Measurements from ENCODE around the gene SLIT2.

The SLIT2 gene, protein sequence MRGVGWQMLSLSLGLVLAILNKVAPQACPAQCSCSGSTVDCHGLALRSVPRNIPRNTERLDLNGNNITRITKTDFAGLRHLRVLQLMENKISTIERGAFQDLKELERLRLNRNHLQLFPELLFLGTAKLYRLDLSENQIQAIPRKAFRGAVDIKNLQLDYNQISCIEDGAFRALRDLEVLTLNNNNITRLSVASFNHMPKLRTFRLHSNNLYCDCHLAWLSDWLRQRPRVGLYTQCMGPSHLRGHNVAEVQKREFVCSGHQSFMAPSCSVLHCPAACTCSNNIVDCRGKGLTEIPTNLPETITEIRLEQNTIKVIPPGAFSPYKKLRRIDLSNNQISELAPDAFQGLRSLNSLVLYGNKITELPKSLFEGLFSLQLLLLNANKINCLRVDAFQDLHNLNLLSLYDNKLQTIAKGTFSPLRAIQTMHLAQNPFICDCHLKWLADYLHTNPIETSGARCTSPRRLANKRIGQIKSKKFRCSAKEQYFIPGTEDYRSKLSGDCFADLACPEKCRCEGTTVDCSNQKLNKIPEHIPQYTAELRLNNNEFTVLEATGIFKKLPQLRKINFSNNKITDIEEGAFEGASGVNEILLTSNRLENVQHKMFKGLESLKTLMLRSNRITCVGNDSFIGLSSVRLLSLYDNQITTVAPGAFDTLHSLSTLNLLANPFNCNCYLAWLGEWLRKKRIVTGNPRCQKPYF (N-terminal part only)

DNA sequence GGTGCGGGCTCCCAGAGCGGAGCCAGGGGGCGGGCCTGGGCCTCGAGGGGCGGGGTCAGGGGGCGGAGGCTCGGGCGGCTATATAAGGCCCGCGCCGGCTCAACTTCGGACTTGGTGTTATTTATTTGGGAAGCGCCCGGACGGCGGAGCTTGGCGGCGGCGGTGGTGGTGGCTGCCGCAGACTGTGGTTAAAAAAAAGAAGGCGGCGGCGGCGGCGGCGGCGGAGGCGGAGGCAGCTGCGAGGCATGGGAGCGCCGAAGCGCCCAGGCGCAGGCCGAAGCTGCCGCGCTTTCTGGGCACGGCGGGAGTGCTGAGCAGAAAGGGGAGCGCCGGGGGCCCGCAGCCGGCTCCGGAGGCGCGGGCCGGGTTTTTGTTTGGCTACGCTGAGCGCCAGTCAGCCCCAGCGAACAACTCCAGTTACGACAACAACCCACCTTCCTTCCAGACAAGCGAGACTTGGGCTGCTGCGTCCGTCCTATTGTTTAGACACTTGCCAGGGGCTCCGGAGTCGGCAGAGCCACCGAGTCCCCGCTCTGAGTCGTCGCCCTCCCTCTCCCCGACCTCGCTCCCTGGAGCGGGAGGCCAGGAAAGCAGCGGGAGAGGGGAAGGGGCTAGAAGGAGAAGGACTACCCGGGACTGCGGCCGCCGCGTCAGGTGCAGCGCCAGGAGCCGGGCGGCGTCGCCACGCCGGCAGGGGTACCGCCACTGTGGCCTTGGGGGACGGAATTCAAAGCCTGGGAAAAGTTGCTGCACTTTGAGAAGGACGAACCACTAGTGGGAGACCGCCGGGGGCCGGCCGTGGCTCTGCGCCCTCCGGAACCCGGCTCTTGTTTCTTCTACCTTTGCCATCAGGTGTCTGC lies at the start of gene SLIT2:
SLIT2 (plus strand) TSS at position 110 of the 860 bp plus-strand sequence. CDS start 1,911 bp downstream, outside the sequence.
- peaks cover 45% of the 10 kb centered on the region for H3K79me2 ChIP-seq (ENCODE audit: control insufficient read depth, insufficient read depth, low read length, unreplicated experiment)
- peak within 1 kb of the TSS; percentile 6; the same call in 1 of the 2 replicates for H3K27ac ChIP-seq (ENCODE audit: low read depth, low read length)
- peak within 1 kb of the TSS; percentile 55 for H2AFZ ChIP-seq (ENCODE audit: low read length, unreplicated experiment)
- peaks cover 19% of the 10 kb centered on the region for H3K4me1 ChIP-seq (ENCODE audit: control insufficient read depth, insufficient read depth, low read length, unreplicated experiment)
- H3K36me3 ChIP-seq (ENCODE audit: insufficient read depth, low read length) = no peaks in the 10 kb centered on the region
- peak within 1 kb of the TSS; percentile 88 for H3K4me3 ChIP-seq (ENCODE audit: low read depth, low read length)
- H3K27me3 ChIP-seq (ENCODE audit: insufficient read depth, low read length) = no peaks in the 10 kb centered on the region

DNA sequence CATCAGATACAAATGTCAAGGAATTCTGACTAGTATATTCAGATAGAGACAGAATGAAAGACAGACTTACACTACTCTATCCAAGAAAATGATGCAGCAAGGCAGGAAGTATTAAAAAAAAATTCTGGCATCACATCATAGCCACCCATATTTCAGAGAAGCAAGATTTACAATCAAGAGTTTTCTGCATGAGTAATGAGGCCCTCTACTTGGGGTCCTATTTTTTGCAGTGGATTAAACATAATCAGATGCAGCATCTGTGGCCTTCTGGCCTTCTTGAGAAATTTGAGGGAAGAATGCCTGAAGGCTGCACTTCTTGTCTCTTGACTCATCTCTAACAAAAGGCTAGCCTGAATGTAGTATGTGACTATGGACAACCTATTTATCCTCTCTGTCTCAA lies 48.2 kb upstream of the SLIT2 start:
- Histone ChIP-seq H3K4me1 (ENCODE audit: control insufficient read depth, insufficient read depth, low read length, unreplicated experiment) (peaks cover 12% of the 10 kb centered on the region), H3K36me3 (ENCODE audit: insufficient read depth, low read length) (no peaks in the 10 kb centered on the region), H2AFZ (ENCODE audit: low read length, unreplicated experiment) (no peak overlapping the region), H3K4me3 (ENCODE audit: low read depth, low read length) (no peak overlapping the region), H3K27ac (ENCODE audit: low read depth, low read length) (peak overlapping the region; percentile 42), H3K27me3 (ENCODE audit: insufficient read depth, low read length) (no peaks in the 10 kb centered on the region), H3K79me2 (ENCODE audit: control insufficient read depth, insufficient read depth, low read length, unreplicated experiment) (no peaks in the 10 kb centered on the region)

DNA sequence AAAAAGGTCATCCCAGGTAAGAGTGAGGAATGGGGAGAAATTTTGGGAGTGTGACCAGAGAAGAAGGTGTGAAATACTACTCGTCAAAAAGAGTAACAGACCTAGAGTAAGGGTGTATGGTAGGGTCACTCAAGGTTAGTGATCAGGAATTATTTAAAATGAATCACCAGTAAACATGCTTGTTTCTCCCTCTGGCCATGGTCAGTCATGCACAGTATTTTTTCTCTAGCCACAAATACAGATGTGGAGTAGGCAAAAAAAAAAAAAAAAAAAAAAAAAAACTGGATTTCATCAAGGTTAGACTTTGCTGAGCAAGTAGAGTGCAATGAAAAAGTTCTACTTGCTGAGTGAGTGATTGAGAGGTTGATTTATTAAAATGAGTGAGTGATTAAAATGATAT lies 34.2 kb upstream of the SLIT2 start:
- Histone ChIP-seq H3K27me3 (ENCODE audit: insufficient read depth, low read length) (no peaks in the 10 kb centered on the region), H2AFZ (ENCODE audit: low read length, unreplicated experiment) (no peak overlapping the region), H3K36me3 (ENCODE audit: insufficient read depth, low read length) (no peaks in the 10 kb centered on the region), H3K79me2 (ENCODE audit: control insufficient read depth, insufficient read depth, low read length, unreplicated experiment) (no peaks in the 10 kb centered on the region), H3K27ac (ENCODE audit: low read depth, low read length) (no peak overlapping the region), H3K4me3 (ENCODE audit: low read depth, low read length) (no peak overlapping the region), H3K4me1 (ENCODE audit: control insufficient read depth, insufficient read depth, low read length, unreplicated experiment) (peaks cover 5% of the 10 kb centered on the region)

DNA sequence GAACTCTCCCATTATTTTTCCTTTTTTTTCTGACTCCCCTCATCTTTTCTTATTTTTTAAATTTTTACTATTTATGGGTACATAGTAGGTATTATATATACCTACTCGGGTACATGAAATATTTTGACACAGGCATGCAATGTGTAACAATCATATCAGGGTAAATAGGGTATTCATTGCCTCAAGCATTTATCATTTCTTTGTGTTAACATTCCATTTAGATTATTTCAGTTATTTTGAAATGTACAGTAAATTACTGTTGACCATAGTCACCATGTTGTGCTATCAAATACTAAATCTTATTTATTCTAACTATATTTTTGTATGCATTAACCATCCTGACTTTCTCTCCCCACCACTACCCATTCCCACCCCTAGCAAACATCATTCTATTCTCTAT lies 33.8 kb upstream of the SLIT2 start:
- no peak overlapping the region for H3K27ac ChIP-seq (ENCODE audit: low read depth, low read length)
- H3K36me3 ChIP-seq (ENCODE audit: insufficient read depth, low read length) = no peaks in the 10 kb centered on the region
- no peak overlapping the region for H3K4me3 ChIP-seq (ENCODE audit: low read depth, low read length)
- H3K27me3 ChIP-seq (ENCODE audit: insufficient read depth, low read length) = no peaks in the 10 kb centered on the region
- H3K79me2 ChIP-seq (ENCODE audit: control insufficient read depth, insufficient read depth, low read length, unreplicated experiment) = no peaks in the 10 kb centered on the region
- H3K4me1 ChIP-seq (ENCODE audit: control insufficient read depth, insufficient read depth, low read length, unreplicated experiment) = peaks cover 5% of the 10 kb centered on the region
- H2AFZ ChIP-seq (ENCODE audit: low read length, unreplicated experiment) = no peak overlapping the region

DNA sequence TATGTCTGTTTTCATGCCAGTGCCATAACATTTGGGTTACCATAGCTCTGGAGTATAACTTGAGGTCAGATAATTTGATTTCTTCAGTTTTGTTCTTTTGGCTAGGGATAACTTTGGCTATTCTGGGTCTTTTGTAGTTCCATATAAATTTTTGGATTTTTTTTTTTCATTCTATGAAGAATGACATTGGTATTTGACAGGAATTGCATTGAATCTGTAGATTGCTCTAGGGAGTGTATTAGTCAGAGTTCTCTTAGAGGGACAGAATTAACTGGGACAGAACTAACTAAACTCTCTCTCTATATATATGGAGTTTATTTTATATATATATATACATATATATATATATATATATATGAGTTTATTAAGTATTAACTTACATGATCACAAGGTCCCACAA lies 32.2 kb upstream of the SLIT2 start:
- Histone ChIP-seq H3K36me3 (ENCODE audit: insufficient read depth, low read length) (no peaks in the 10 kb centered on the region), H3K4me3 (ENCODE audit: low read depth, low read length) (no peak overlapping the region), H3K27ac (ENCODE audit: low read depth, low read length) (no peak overlapping the region), H2AFZ (ENCODE audit: low read length, unreplicated experiment) (no peak overlapping the region), H3K27me3 (ENCODE audit: insufficient read depth, low read length) (no peaks in the 10 kb centered on the region), H3K79me2 (ENCODE audit: control insufficient read depth, insufficient read depth, low read length, unreplicated experiment) (no peaks in the 10 kb centered on the region), H3K4me1 (ENCODE audit: control insufficient read depth, insufficient read depth, low read length, unreplicated experiment) (peaks cover 5% of the 10 kb centered on the region)

DNA sequence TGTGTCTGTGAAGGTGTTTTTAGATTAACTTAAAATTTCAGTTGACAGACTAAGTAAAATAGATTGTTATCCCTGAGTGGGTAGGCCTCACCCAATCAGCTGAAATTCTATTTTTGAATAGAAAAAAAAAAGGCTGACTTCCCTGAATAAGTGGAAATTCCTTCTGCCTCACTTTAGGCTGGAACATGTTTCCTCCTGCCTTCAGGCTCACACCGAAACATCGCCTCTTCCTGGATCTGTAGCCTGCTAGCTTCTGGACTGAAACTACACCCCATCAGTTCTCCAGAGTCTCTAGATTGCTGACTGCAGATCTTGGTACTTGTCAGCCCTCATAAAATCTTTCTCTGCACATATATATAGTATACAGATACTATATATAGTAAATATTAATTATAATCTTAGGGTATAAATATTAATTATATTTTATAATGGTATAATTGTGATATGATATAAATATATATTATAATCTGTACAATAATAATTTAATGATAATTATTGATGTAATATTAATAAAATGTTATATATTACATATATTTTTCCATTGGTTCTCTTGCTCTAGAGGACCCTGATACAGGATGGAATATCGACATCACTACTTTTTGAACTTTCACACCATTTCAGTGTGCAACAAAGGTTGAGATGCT lies 13.7 kb upstream of the SLIT2 start:
- H3K27me3 ChIP-seq (ENCODE audit: insufficient read depth, low read length) = no peaks in the 10 kb centered on the region
- H3K4me3 ChIP-seq (ENCODE audit: low read depth, low read length) = no peak overlapping the region
- H3K79me2 ChIP-seq (ENCODE audit: control insufficient read depth, insufficient read depth, low read length, unreplicated experiment) = no peaks in the 10 kb centered on the region
- H3K36me3 ChIP-seq (ENCODE audit: insufficient read depth, low read length) = no peaks in the 10 kb centered on the region
- no peak overlapping the region for H2AFZ ChIP-seq (ENCODE audit: low read length, unreplicated experiment)
- H3K27ac ChIP-seq (ENCODE audit: low read depth, low read length) = no peak overlapping the region
- H3K4me1 ChIP-seq (ENCODE audit: control insufficient read depth, insufficient read depth, low read length, unreplicated experiment) = no peaks in the 10 kb centered on the region

DNA sequence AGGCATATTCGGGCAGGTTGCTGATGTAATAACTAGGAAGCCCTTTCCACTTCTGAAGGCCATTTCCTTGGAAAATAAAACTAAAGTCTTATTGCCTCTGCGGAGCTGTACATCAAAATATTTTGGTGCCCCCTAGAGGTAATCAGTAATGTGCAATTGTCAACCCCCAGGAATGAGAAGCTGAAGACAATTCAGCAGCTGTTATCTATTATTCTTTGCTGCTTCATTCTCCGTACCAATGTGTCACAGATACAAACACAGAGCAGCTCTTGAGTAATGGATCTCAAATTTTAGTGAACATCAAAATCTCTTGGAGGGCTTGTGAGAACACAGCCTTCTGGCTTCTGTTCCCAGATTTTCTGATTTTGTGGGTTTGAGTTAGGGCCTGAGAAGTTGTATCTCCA lies 3.5 kb upstream of the SLIT2 start:
- no peaks in the 10 kb centered on the region for H3K27me3 ChIP-seq (ENCODE audit: insufficient read depth, low read length)
- H3K27ac ChIP-seq (ENCODE audit: low read depth, low read length) = peak overlapping the region; percentile 11; the same call in 1 of the 2 replicates
- H3K79me2 ChIP-seq (ENCODE audit: control insufficient read depth, insufficient read depth, low read length, unreplicated experiment) = peaks cover 12% of the 10 kb centered on the region
- peaks cover 18% of the 10 kb centered on the region for H3K4me1 ChIP-seq (ENCODE audit: control insufficient read depth, insufficient read depth, low read length, unreplicated experiment)
- no peaks in the 10 kb centered on the region for H3K36me3 ChIP-seq (ENCODE audit: insufficient read depth, low read length)
- peak overlapping the region; percentile 98 for H2AFZ ChIP-seq (ENCODE audit: low read length, unreplicated experiment)
- H3K4me3 ChIP-seq (ENCODE audit: low read depth, low read length) = 0 out of 2 replicates have a peak overlapping the region, but pooled peaks have one; percentile 20

DNA sequence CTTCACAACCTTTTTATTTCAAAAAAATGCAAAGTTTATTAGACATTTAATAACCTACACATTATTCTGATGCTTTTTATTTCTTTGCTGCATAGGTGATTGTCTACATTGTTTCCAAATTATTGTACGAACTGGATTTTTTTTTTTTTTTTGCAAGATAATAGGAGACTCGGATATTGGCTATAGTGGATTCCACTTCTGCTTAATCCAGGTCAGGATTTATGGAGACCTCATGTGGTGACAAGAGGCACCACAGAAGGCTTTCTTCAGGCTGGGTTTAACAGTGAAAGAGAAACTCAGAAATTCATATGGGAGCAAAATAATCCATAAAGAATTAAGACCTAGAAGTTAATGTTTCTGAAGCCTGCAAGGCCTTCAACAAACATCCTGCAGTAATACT lies 2.4 kb upstream of the SLIT2 start:
- Histone ChIP-seq H3K36me3 (ENCODE audit: insufficient read depth, low read length) (no peaks in the 10 kb centered on the region), H2AFZ (ENCODE audit: low read length, unreplicated experiment) (peak overlapping the region; percentile 95), H3K4me3 (ENCODE audit: low read depth, low read length) (peak overlapping the region; percentile 64), H3K27me3 (ENCODE audit: insufficient read depth, low read length) (no peaks in the 10 kb centered on the region), H3K27ac (ENCODE audit: low read depth, low read length) (peak overlapping the region; percentile 59), H3K4me1 (ENCODE audit: control insufficient read depth, insufficient read depth, low read length, unreplicated experiment) (peaks cover 18% of the 10 kb centered on the region), H3K79me2 (ENCODE audit: control insufficient read depth, insufficient read depth, low read length, unreplicated experiment) (peaks cover 24% of the 10 kb centered on the region)

DNA sequence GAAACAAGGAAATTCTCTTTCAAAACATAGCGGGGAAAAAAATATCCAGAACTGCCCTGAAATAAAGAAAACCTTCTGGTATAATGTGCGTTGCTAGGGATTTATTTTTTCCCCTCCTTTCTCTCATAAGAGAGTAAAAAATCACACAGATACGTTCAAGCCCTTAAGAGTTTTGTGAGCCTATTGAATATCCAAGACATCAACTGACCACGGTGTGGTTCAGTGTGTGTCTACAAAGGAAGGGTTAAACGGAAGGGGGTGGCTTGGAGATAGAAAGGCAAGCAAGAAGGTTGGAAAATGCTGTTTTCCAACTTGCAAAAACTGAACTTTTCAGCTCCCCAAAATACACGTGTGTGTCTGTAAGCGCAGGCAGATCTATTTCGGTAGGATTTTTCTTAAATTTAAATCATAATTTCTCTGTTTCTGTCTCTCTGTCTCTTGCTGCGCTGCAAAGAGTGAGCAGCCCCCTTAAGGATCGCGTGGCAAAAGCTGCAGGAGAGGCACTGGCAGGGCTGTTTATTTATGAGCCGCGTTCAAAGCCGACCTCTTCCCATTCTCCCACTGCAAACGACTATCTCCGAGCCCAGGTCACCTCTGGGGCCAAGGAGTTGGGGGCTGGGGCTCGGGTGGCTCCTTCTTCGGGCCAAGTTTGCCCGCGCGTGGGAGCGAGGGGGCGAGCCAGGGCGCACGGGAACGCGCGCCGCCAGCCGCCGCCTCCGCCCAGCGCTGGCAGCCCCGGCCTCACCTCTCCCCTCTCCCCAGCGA lies 492 bp upstream of the SLIT2 start:
- Histone ChIP-seq H3K27me3 (ENCODE audit: insufficient read depth, low read length) (no peaks in the 10 kb centered on the region), H3K4me1 (ENCODE audit: control insufficient read depth, insufficient read depth, low read length, unreplicated experiment) (peaks cover 18% of the 10 kb centered on the region), H2AFZ (ENCODE audit: low read length, unreplicated experiment) (peak overlapping the region; percentile 55), H3K36me3 (ENCODE audit: insufficient read depth, low read length) (no peaks in the 10 kb centered on the region), H3K4me3 (ENCODE audit: low read depth, low read length) (peak overlapping the region; percentile 88), H3K27ac (ENCODE audit: low read depth, low read length) (peak overlapping the region; percentile 6; the same call in 1 of the 2 replicates), H3K79me2 (ENCODE audit: control insufficient read depth, insufficient read depth, low read length, unreplicated experiment) (peaks cover 42% of the 10 kb centered on the region)

All from ACC112 (cell line).